GM19467 (cell line): ENCODE data around the gene MC1R.
"Not testable (repeated sequence)": the region's sequence is repeated elsewhere in the genome, so short reads cannot be mapped to it uniquely, and the experiment has no call there.

Experiments
- ATAC-seq: cut with Tn5 transposase; IDR thresholded peaks from one replicate; pipeline ENCODE4 v1.9.1; 2021; ENCODE audit warnings: mild to moderate bottlenecking, moderate library complexity; ENCODE audit not compliant: unreplicated experiment

Gene MC1R

GRCh38 chr16:89958068-89958467 lies 39.4 kb downstream of the MC1R start:
- no peak for ATAC-seq

- no peak for ATAC-seq
Observed at GRCh38 chr16:89958596-89958995, 39.9 kb downstream of the MC1R start.

- ATAC-seq = no peak
Observed at GRCh38 chr16:89960966-89961365, 42.3 kb downstream of the MC1R start.

- no peak for ATAC-seq
Observed at GRCh38 chr16:89961920-89962319, 43.3 kb downstream of the MC1R start.

GRCh38 chr16:89962754-89963498 lies 44.3 kb downstream of the MC1R start:
- ATAC-seq = no peak

- ATAC-seq = no peak
Observed at GRCh38 chr16:89964201-89964600, 45.5 kb downstream of the MC1R start.

GRCh38 chr16:89965447-89966225 lies 47.0 kb downstream of the MC1R start:
- no peak for ATAC-seq

- no peak for ATAC-seq
Observed at GRCh38 chr16:89966756-89967155, 48.1 kb downstream of the MC1R start.

- not testable (repeated sequence) for ATAC-seq
Observed at GRCh38 chr16:89967436-89967835, 48.8 kb downstream of the MC1R start.

GRCh38 chr16:89968074-89968473 lies 49.4 kb downstream of the MC1R start:
- ATAC-seq = not testable (repeated sequence)

- no peak for ATAC-seq
Observed at GRCh38 chr16:89969741-89970410, 51.2 kb downstream of the MC1R start.
